ENCODE measurements around the gene SDK1.

Gene SDK1

DNA sequence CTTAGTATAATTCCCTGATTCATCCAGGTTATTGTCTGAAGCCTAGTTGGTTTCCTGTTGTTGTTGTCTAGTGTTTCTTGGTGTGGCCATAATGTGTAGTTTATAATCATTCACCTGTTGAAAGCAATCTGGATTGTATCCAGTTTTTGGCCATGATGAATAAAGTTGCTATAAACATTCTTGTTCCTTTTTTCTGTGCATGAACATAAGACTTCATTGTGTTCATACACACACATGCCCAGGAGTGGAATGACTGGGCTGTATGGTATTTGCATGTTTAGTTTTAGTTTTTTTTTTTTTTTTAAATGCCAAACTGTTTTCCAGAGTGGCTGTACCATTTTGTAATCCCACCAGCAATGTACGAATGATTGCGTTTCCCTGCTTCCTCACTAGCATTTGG is 349.8 kb downstream of the SDK1 start:
- DNase-seq (ENCODE audit: low read depth), result no peak
- no peak for TF ChIP-seq CTCF (conservative IDR thresholded peaks at IDR 0.05; ENCODE audit: low read length)
- H3K4me3 ChIP-seq (ENCODE audit: low read length), result no peak overlapping the region

DNA sequence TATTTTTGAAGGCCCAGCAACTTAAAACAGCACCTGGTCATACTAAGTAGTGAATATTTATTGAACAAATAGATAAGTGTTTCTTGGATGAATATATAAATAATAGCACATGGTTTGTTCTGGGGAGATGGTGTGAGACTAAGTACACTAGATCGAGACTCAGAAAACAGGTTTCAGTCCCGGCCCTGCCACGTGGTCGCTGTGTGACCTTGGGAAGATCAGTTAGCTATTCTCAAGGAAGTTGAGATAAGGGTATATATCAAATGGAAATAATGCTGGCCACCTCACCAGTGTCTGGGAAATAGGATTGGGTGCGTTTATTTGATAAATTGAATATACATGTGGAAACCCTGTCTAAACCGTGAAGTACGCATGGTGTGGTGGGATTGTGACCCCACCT is 354.6 kb downstream of the SDK1 start:
- no peak overlapping the region for H3K4me3 ChIP-seq (ENCODE audit: low read length)
- no peak for TF ChIP-seq CTCF (conservative IDR thresholded peaks at IDR 0.05; ENCODE audit: low read length)
- no peak for DNase-seq (ENCODE audit: low read depth)

GRCh38 chr7:3657206-3657605 is 356.2 kb downstream of the SDK1 start:
- no peak overlapping the region for H3K4me3 ChIP-seq (ENCODE audit: low read length)
- DNase-seq (ENCODE audit: low read depth), result no peak
- TF ChIP-seq CTCF (conservative IDR thresholded peaks at IDR 0.05; ENCODE audit: low read length), result no peak

DNA sequence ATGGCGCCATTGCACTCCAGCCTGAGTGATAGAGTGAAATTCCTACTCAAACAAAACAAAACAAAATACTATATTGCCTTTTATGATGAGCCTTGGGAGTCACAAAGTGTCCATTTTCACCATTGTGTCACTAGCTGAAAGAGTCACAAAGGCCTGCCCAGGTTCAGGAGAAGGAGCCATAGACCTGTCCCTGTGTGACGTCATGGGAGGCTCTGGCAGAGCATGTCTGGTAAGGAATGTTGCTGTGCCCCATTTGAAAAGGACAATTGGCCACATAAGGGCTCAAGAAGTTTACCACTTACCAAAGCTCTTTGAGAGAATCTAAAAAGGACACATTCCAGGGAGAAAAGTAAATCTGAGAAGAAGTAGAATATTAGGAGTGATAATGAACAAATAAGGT is 367.7 kb downstream of the SDK1 start:
- DNase-seq (ENCODE audit: low read depth), result no peak
- no peak overlapping the region for H3K4me3 ChIP-seq (ENCODE audit: low read length)
- no peak for TF ChIP-seq CTCF (conservative IDR thresholded peaks at IDR 0.05; ENCODE audit: low read length)

DNA sequence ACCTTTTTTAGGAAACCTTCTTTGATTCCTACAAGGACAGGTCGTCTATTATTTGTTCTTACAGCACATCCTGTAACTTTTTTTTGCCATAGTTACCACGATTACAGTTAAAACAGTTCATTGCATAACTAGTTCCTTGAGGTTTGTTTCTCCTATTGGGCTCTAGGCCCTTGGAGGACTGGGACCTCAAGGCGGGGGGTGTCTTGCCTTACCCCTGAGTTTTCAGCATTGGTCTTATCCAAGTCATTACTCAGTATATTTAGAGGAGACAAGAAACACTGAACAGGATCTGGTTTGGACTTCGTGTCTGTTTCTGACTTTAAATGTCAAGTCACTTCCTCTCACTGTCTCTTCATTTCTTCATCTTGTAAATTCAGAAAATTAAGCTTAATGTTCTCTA is 369.8 kb downstream of the SDK1 start:
- H3K4me3 ChIP-seq (ENCODE audit: low read length), result no peak overlapping the region
- no peak for TF ChIP-seq CTCF (conservative IDR thresholded peaks at IDR 0.05; ENCODE audit: low read length)
- DNase-seq (ENCODE audit: low read depth), result no peak

DNA sequence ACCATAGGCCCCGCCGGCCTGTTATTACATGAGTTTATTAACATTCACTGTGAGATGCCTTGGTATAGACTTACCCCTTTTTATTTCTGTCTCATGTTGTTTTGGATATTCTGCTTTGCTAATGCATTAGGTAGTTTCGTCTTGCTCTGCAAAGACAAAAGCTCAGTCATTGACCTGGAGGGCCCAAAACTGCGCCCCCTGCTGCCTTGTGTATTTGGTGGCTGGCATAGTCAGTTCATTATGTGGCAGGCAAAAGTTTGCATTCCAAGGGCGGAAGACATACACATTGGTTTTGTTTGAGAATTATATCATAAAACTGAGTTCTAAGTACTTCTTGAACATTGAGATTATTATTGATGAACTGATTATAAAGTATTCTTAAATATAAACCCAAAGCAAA is 372.5 kb downstream of the SDK1 start:
- TF ChIP-seq CTCF (conservative IDR thresholded peaks at IDR 0.05; ENCODE audit: low read length), result no peak
- DNase-seq (ENCODE audit: low read depth), result no peak
- no peak overlapping the region for H3K4me3 ChIP-seq (ENCODE audit: low read length)

DNA sequence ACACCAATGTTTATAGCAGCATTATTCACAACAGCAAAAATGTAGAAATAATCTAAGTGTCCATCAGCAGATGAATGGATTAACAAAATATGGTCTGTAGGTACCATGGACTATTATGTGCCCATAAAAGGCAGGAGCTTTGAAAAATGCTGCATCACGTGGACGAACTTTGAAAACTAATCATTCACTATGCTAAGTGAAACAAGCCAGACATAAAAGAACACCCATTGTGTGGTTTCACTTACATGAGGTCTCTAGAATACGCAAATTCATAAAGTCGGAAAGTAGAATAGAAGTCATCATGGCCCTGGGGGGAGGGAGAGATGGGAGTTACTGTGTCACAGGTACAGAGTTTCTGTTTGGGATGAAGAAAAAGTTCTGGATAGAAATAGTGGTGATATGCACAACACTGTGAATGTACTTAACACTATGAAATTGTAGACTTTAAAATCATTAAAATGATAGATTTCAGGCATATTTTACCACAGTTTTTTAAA is 377.3 kb downstream of the SDK1 start:
- no peak for TF ChIP-seq CTCF (conservative IDR thresholded peaks at IDR 0.05; ENCODE audit: low read length)
- no peak overlapping the region for H3K4me3 ChIP-seq (ENCODE audit: low read length)
- DNase-seq (ENCODE audit: low read depth), result no peak

All from AG10803 (cell line).